IPS-NIHi7 (cell line): ENCODE results near the gene TBRG4.
A peak's percentile ranks its signal among the peaks of the same experiment; 100 is the strongest.

ENCODE experiments used
- DNase-seq: peaks from one replicate; pipeline ENCODE4 v3.0.0; 2012; ENCODE audit warnings: mixed read lengths; ENCODE audit errors: extremely low spot score

Gene TBRG4

GRCh38 chr7:45143616-45144015, 32.1 kb upstream of the TBRG4 start:
- DNase-seq = no peak

GRCh38 chr7:45140827-45141226, 29.3 kb upstream of the TBRG4 start:
- no peak for DNase-seq

GRCh38 chr7:45138433-45139267, 27.2 kb upstream of the TBRG4 start:
- no peak for DNase-seq

GRCh38 chr7:45136106-45137060, 24.9 kb upstream of the TBRG4 start:
- peak; percentile 88 for DNase-seq

- no peak for DNase-seq
Measured at GRCh38 chr7:45133877-45134276, 22.4 kb upstream of the TBRG4 start.

GRCh38 chr7:45133352-45133751, 21.9 kb upstream of the TBRG4 start:
- no peak for DNase-seq

- no peak for DNase-seq
Measured at GRCh38 chr7:45132708-45133320, 21.3 kb upstream of the TBRG4 start.

GRCh38 chr7:45131891-45132290, 20.4 kb upstream of the TBRG4 start:
- DNase-seq = no peak

GRCh38 chr7:45130910-45131309, 19.4 kb upstream of the TBRG4 start:
- DNase-seq = no peak

GRCh38 chr7:45129906-45130305, 18.4 kb upstream of the TBRG4 start:
- DNase-seq = no peak

- DNase-seq = no peak
Measured at GRCh38 chr7:45129181-45129800, 17.8 kb upstream of the TBRG4 start.

GRCh38 chr7:45126920-45127319, 15.4 kb upstream of the TBRG4 start:
- DNase-seq = no peak

GRCh38 chr7:45126201-45126600, 14.7 kb upstream of the TBRG4 start:
- no peak for DNase-seq

- DNase-seq = no peak
Measured at GRCh38 chr7:45125193-45125904, 13.9 kb upstream of the TBRG4 start.

GRCh38 chr7:45123913-45124710, 12.6 kb upstream of the TBRG4 start:
- DNase-seq = peak; percentile 44

GRCh38 chr7:45122975-45123860, 11.7 kb upstream of the TBRG4 start:
- no peak for DNase-seq

- no peak for DNase-seq
Measured at GRCh38 chr7:45119550-45119949, 8.1 kb upstream of the TBRG4 start.

- no peak for DNase-seq
Measured at GRCh38 chr7:45118889-45119331, 7.4 kb upstream of the TBRG4 start.

- no peak for DNase-seq
Measured at GRCh38 chr7:45118292-45118691, 6.8 kb upstream of the TBRG4 start.
